Endothelial cell of umbilical vein (primary cell): ENCODE data around the gene SREBF1.

Experiments
- CTCF ChIP-seq, 2 donors: IDR thresholded peaks; 1 replicate in 1 of 2; 2 replicates in 1 of 2; pipeline ENCODE4 v1.5.1; 2011; ENCODE audit warnings: low read length in 2 of 2, mild to moderate bottlenecking in 2 of 2, moderate library complexity in 2 of 2, control low read depth in 1 of 2, inconsistent platforms in 1 of 2, low read depth in 1 of 2; ENCODE audit not compliant: insufficient read depth in 1 of 2; ENCODE audit errors: extremely low read depth in 1 of 2
- MYC ChIP-seq: IDR thresholded peaks from one replicate; pipeline ENCODE4 v1.6.1; 2011; ENCODE audit warnings: mild to moderate bottlenecking, low read depth, low read length
- POLR2AphosphoS5 ChIP-seq: IDR thresholded peaks from 2 replicates; pipeline ENCODE4 v1.6.1; 2012; ENCODE audit warnings: low read depth, mild to moderate bottlenecking, control low read depth, low read length, moderate library complexity; ENCODE audit not compliant: insufficient read depth

DNA sequence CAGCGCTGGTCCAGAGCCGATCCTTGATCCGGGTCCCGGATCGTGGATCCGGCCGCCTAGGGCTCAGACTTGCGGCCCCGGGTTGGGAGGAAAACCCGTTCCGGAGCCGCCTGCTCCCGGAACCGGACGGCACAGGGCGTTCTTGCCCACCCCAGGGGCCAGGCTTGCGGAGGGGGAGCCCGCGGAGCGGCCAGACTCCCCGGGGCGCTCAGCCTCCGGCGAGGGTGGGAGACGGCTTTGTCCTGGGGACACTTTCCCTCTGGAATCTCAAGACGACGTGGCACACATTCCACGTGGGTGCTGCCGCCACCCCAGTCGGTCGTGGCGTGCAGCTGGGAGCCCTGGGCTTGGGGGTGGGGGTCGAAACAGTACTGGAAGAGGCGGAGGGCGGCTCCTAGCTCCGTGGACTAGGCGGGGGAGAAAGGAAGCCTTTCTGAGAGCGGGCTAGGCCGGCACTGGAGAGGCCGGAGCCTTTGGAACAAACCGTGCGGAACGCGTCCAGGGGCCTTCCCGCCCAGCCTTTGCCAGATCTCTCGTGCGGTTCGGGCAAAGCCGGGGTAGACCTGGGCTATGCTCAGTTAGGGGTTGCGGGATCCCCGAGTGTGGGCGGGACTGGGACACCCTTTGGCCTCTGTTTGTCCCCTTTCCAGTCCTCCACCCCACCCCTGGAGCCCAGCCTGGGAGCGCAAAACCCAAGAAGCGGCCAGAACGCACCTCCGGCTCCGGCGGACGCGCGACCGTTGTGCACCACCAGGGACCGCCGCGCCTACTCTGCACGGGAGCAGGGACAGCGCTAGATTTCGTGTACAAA is 26.5 kb downstream of the SREBF1 start:
- TF ChIP-seq CTCF (IDR thresholded peaks at IDR 0.05; ENCODE audit: extremely low read depth in 1 of 2, insufficient read depth in 1 of 2, low read depth in 1 of 2, low read length in 2 of 2) (no peak), MYC (no peak), POLR2AphosphoS5 (no peak)
